H7 (cell line): ENCODE measurements around the gene HINFP. TPM values are rescaled to one million over a fixed set of nuclear protein-coding genes. Genes with fewer than 3 reads are reported as not detected.
"Not testable (repeated sequence)": the region's sequence is repeated elsewhere in the genome, so short reads cannot be mapped to it uniquely, and the experiment has no call there.

ENCODE experiments used
- DNase-seq: peaks from one replicate; pipeline ENCODE4 v3.0.0; 2012
- H3K27me3 ChIP-seq: 2 replicates; pipeline ENCODE4 v1.6.0; 2011; ENCODE audit warnings: mild to moderate bottlenecking, low read length; ENCODE audit not compliant: control insufficient read depth, insufficient read depth
- H3K36me3 ChIP-seq: replicated peaks from 2 replicates; pipeline ENCODE4 v1.5.1; 2011; ENCODE audit warnings: low read length; ENCODE audit not compliant: control insufficient read depth, insufficient read depth
- H3K4me3 ChIP-seq: 2 replicates; pipeline ENCODE4 v1.5.1; 2011; ENCODE audit warnings: low read depth, mild to moderate bottlenecking, control low read depth, low read length, moderate library complexity; ENCODE audit not compliant: insufficient read depth
- total RNA-seq: library from RNA; depleted of rRNA; stranded (reverse); fragments of >200 nt; shearing (Covaris generic); gene quantifications from 2 replicates; pipeline ENCODE4 v1.2.3, GENCODE V29; 2014

HINFP gene
- total RNA-seq, 1 experiment from 2014 or later, result 21.2 TPM

- H3K36me3 ChIP-seq, result peaks cover 28% of the 10 kb centered on the region
- H3K4me3 ChIP-seq, result peak overlapping the region; percentile 98
- no peaks in the 10 kb centered on the region for H3K27me3 ChIP-seq
- DNase-seq, result no peak
Measured at GRCh38 chr11:119092880-119093842, 28.2 kb upstream of the HINFP start.

- H3K27me3 ChIP-seq, result no peaks in the 10 kb centered on the region
- peak; percentile 60 for DNase-seq
- H3K36me3 ChIP-seq, result peaks cover 30% of the 10 kb centered on the region
- H3K4me3 ChIP-seq, result peak overlapping the region; percentile 98
Measured at GRCh38 chr11:119093942-119094815, 27.2 kb upstream of the HINFP start.

- no peaks in the 10 kb centered on the region for H3K27me3 ChIP-seq
- peak overlapping the region; percentile 98 for H3K4me3 ChIP-seq
- peak; percentile 82 for DNase-seq
- H3K36me3 ChIP-seq, result peaks cover 32% of the 10 kb centered on the region
Measured at GRCh38 chr11:119094816-119095065, 26.6 kb upstream of the HINFP start.

GRCh38 chr11:119095066-119095880 lies 26.1 kb upstream of the HINFP start:
- DNase-seq, result peak; percentile 99
- H3K36me3 ChIP-seq, result peaks cover 32% of the 10 kb centered on the region
- peak overlapping the region; percentile 98 for H3K4me3 ChIP-seq
- H3K27me3 ChIP-seq, result no peaks in the 10 kb centered on the region

GRCh38 chr11:119099711-119100110 lies 21.7 kb upstream of the HINFP start:
- no peak for DNase-seq
- no peak overlapping the region for H3K4me3 ChIP-seq
- no peaks in the 10 kb centered on the region for H3K27me3 ChIP-seq
- peaks cover 19% of the 10 kb centered on the region for H3K36me3 ChIP-seq

- no peak for DNase-seq
- Histone ChIP-seq H3K36me3 (peaks cover 19% of the 10 kb centered on the region), H3K4me3 (peak overlapping the region; percentile 94), H3K27me3 (no peaks in the 10 kb centered on the region)
Measured at GRCh38 chr11:119100246-119100970, 21.0 kb upstream of the HINFP start.

- Histone ChIP-seq H3K36me3 (peaks cover 19% of the 10 kb centered on the region), H3K4me3 (peak overlapping the region; percentile 94), H3K27me3 (peaks cover 2% of the 10 kb centered on the region; the same call in 1 of the 2 replicates)
- peak; percentile 73 for DNase-seq
Measured at GRCh38 chr11:119100994-119101758, 20.2 kb upstream of the HINFP start.

- Histone ChIP-seq H3K36me3 (peaks cover 16% of the 10 kb centered on the region), H3K4me3 (peak within 1 kb of the TSS; percentile 94), H3K27me3 (peaks cover 2% of the 10 kb centered on the region; the same call in 1 of the 2 replicates)
- peak; percentile 82 for DNase-seq
Measured at GRCh38 chr11:119101759-119102423, 19.5 kb upstream of the HINFP start, which contains the start of gene DPAGT1. TSS of gene DPAGT1 (minus strand) at chr11:119101853. CDS start at chr11:119101655, 198 bp downstream.

GRCh38 chr11:119103161-119103664 lies 18.2 kb upstream of the HINFP start:
- H3K36me3 ChIP-seq, H3K4me3 ChIP-seq, H3K27me3 ChIP-seq, DNase-seq: not testable (repeated sequence)

GRCh38 chr11:119103793-119104192 lies 17.6 kb upstream of the HINFP start:
- H3K4me3 ChIP-seq, result no peak overlapping the region
- H3K27me3 ChIP-seq, result peaks cover 15% of the 10 kb centered on the region
- DNase-seq, result no peak
- H3K36me3 ChIP-seq, result peaks cover 4% of the 10 kb centered on the region; the same call in 1 of the 2 replicates

GRCh38 chr11:119106564-119107537 lies 14.5 kb upstream of the HINFP start, which contains the start of gene C2CD2L:
TSS of gene C2CD2L (plus strand) at chr11:119107344. CDS start at chr11:119107742, 398 bp downstream.
- Histone ChIP-seq H3K4me3 (peak within 1 kb of the TSS; percentile 74), H3K27me3 (peaks cover 15% of the 10 kb centered on the region), H3K36me3 (no peaks in the 10 kb centered on the region)
- DNase-seq, result peak; percentile 98
